Sigmoid colon (tissue), 7 donors: ENCODE data around the gene SPDYE16. TPM values are rescaled to one million over a fixed set of nuclear protein-coding genes. Genes with fewer than 3 reads are reported as not detected.
"Not testable (repeated sequence)": the region's sequence is repeated elsewhere in the genome, so short reads cannot be mapped to it uniquely, and the experiment has no call there.

Experiments used
- DNase-seq: peaks from one replicate; pipeline ENCODE4 v3.0.0-alpha.2; 2019
- H3K27ac ChIP-seq, 4 donors: fragments of 200-600 bp; sonication (generic); one replicate each; pipeline ENCODE4 v1.5.1; 2016 to 2019; ENCODE audit warnings: mild to moderate bottlenecking in 1 of 4
- H3K27me3 ChIP-seq, 3 donors: fragments of 200-600 bp; sonication (generic); one replicate each; pipeline ENCODE4 v1.5.1; 2019; ENCODE audit warnings: mild to moderate bottlenecking in 1 of 3
- H3K36me3 ChIP-seq, 4 donors: fragments of 200-600 bp; sonication (generic); one replicate each; pipeline ENCODE4 v1.5.1; 2016 to 2019
- H3K4me1 ChIP-seq, 4 donors: fragments of 200-600 bp; sonication (generic); one replicate each; pipeline ENCODE4 v1.5.1; 2017 to 2019
- H3K4me3 ChIP-seq, 4 donors: fragments of 200-600 bp; sonication (generic); one replicate each; pipeline ENCODE4 v1.5.1; 2017 to 2019; ENCODE audit warnings: mild to moderate bottlenecking in 2 of 4, moderate library complexity in 1 of 4
- H3K9me3 ChIP-seq, 4 donors: fragments of 200-600 bp in 3 of 4; sonication (generic) in 3 of 4; one replicate each; pipeline versions ENCODE4 v1.5.1 to v1.6.1; 2013 to 2019
- WGBS, 2 donors: extraction: QIAGEN DNeasy Blood & Tissue Kit; methylation state at CpG; one replicate each; pipeline ENCODE4 v1.1.7; 2013; 5-methylcytosine and 5-hydroxymethylcytosine counted together
- intact Hi-C: fragments of 100-400 bp; cut with DNase I; formaldehyde crosslinking; loops from one replicate; pipeline ENCODE4 v1.15.1; 2023
- polyA plus RNA-seq, 3 donors: library from polyadenylated mRNA; stranded (reverse); fragments of 200-250 nt; gene quantifications; one replicate each; pipeline ENCODE4 v1.2.3, GENCODE V29; 2013
- small RNA-seq, 3 donors: library from RNA; depleted of rRNA; stranded (forward); fragments of <200 nt; gene quantifications; one replicate each; pipeline ENCODE3, GENCODE V24; 2016
- total RNA-seq, 4 donors: library from RNA; depleted of rRNA; stranded (reverse); fragments of >200 nt; gene quantifications; one replicate each; pipeline ENCODE4 v1.1.0, GENCODE V29; 2016
- donor health status: healthy with polysubstance abuse.
- donor health status: Bipolar disorder and iron deficiency.
- donor health status: healthy.

Gene SPDYE16
- total and polyA plus RNA-seq, 7 donors, result 0.06 to 2.5 (median 0.38) TPM; not detected in 3

GRCh38 chr7:76495717-76496116 is 47.4 kb downstream of the SPDYE16 start:
- H3K9me3 ChIP-seq, intact Hi-C loops, H3K4me3 ChIP-seq, H3K27me3 ChIP-seq, H3K27ac ChIP-seq, H3K4me1 ChIP-seq, H3K36me3 ChIP-seq: not testable (repeated sequence)
- 90 to 93% methylated on average over 16 of the region's 16 CpGs for WGBS, 2 donors
- peak; percentile 27 for DNase-seq

- H3K27ac ChIP-seq, H3K9me3 ChIP-seq, H3K27me3 ChIP-seq, H3K36me3 ChIP-seq, H3K4me1 ChIP-seq, H3K4me3 ChIP-seq, intact Hi-C loops: not testable (repeated sequence)
- peak; percentile 13 for DNase-seq
- 91 to 96% methylated on average over 5 of the region's 10 CpGs for WGBS, 2 donors
Observed at GRCh38 chr7:76492139-76492538, 51.0 kb downstream of the SPDYE16 start.

GRCh38 chr7:76487969-76488368 is 55.1 kb downstream of the SPDYE16 start:
- H3K27ac ChIP-seq, H3K27me3 ChIP-seq, H3K4me1 ChIP-seq, intact Hi-C loops, H3K9me3 ChIP-seq, H3K4me3 ChIP-seq: not testable (repeated sequence)
- DNase-seq, result peak; percentile 36
- whole genome bisulfite sequencing, 2 donors, result 80 to 82% methylated on average over 7 to 8 of the region's 13 CpGs
- H3K36me3 ChIP-seq, result peaks cover 0 to 12% (median 0%) of the 10 kb centered on the region in 4 donors

GRCh38 chr7:76486618-76487017 is 56.5 kb downstream of the SPDYE16 start:
- H3K9me3 ChIP-seq, H3K27me3 ChIP-seq, H3K27ac ChIP-seq, H3K4me1 ChIP-seq, DNase-seq, intact Hi-C loops, H3K4me3 ChIP-seq: not testable (repeated sequence)
- WGBS, 2 donors, result 46 to 66% methylated on average over 2 of the region's 5 CpGs
- H3K36me3 ChIP-seq, result peaks cover 0 to 21% (median 0%) of the 10 kb centered on the region in 4 donors

DNA sequence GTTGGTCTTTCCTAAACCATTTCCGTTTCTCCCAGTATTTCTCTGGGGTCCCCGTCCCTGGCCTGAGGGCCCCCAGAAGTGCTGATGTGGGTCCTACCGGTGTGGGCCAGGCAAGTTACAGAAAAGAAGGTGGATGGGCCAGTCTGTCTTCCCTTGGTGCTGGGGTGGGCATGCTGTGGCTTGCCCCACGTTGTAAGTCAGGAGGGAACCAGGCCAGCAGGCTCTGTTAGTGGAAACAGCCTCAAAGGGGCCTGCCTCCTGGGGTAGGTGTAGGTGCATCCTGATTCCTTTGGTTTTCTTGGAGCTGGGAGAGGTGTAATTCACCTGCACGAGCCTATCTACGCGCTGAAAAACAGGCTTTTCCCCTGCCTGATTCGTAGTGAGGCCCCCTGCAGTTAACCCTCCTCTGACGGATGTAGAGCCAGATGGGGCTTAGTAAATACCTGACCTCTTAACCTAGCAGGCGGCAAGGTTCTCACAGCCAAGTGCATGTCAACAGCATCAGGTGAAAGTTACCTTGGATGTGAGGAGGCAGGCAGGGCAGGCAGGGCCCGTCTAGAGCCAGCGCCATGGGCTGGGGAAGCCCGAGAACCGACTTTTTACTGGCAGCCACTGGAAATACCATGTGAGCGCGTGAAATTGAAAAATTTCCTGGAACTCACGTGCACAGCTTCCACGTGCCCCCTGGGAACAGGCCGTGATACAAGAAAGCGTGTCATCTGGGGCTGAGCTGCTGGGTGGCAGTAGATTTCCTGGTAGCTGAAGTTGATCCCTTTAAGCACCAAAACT is 57.1 kb downstream of the SPDYE16 start:
- H3K36me3 ChIP-seq, result peaks cover 0 to 23% (median 0%) of the 10 kb centered on the region in 4 donors
- H3K4me1 ChIP-seq, H3K27me3 ChIP-seq, H3K27ac ChIP-seq, intact Hi-C loops, H3K4me3 ChIP-seq, H3K9me3 ChIP-seq: not testable (repeated sequence)
- DNase-seq, result peak; percentile 25
- 67 to 72% methylated on average over 5 to 6 of the region's 20 CpGs for WGBS, 2 donors

DNA sequence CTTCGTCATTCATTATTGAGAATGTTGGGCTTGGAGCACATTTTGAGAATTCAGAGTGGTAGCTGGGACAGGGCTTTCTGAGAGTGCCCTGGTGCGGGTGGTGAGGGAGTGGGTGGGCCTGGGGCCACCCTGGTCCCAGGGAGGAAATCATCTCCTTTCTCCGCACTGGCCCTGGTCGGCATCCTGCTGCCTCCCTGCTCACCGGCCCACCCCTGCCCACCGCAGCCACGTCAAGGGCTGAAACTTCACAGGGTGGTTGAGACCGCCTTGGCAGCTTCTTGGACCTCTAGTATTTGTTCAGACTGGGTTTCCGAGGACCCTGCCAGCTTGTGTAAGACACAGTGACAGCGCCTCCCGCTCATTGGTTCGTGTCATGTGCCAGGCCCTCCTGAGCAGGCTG is 58.6 kb downstream of the SPDYE16 start:
- intact Hi-C loops, H3K27ac ChIP-seq, H3K9me3 ChIP-seq, H3K4me3 ChIP-seq, H3K4me1 ChIP-seq, H3K27me3 ChIP-seq: not testable (repeated sequence)
- peak; percentile 32 for DNase-seq
- peaks cover 0 to 30% (median 0%) of the 10 kb centered on the region in 4 donors for H3K36me3 ChIP-seq
- 91 to 93% methylated on average over 8 of the region's 12 CpGs for WGBS, 2 donors

GRCh38 chr7:76483081-76483480 is 60.0 kb downstream of the SPDYE16 start:
- DNase-seq, H3K27me3 ChIP-seq, H3K9me3 ChIP-seq, intact Hi-C loops, H3K27ac ChIP-seq, H3K4me1 ChIP-seq, H3K4me3 ChIP-seq: not testable (repeated sequence)
- WGBS, 2 donors, result 90 to 94% methylated on average over 17 of the region's 17 CpGs
- H3K36me3 ChIP-seq, result peaks cover 0 to 30% (median 0%) of the 10 kb centered on the region in 4 donors

DNA sequence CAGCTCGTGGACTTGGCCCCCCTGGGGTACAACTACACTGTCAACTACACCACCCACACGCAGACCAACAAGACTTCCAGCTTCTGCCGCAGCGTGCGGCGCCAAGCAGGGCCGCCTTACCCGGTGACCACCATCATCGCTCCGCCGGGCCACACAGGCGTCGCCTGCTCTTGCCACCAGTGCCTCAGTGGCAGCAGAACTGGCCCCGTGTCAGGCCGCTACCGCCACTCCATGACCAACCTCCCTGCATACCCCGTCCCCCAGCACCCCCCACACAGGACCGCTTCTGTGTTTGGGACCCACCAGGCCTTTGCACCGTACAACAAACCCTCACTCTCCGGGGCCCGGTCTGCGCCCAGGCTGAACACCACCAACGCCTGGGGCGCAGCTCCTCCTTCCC is 60.4 kb downstream of the SPDYE16 start:
- H3K4me1 ChIP-seq, H3K4me3 ChIP-seq, H3K27me3 ChIP-seq, H3K9me3 ChIP-seq, intact Hi-C loops, H3K27ac ChIP-seq: not testable (repeated sequence)
- DNase-seq, result peak; percentile 59
- peaks cover 0 to 30% (median 0%) of the 10 kb centered on the region in 4 donors for H3K36me3 ChIP-seq
- 97% methylated on average over 24 of the region's 24 CpGs for WGBS, 2 donors

Small RNAs within 50 kb of the gene (small RNA-seq; reads per million reads assigned to genes)
- 0 reads per million in 3 donors for gene RF00019

Other genes starting within 250 kb of the SPDYE16 start
- gene HSPB1, start 240.6 kb downstream of the SPDYE16 start, total RNA-seq, result 1,000 to 10,000 TPM in 3 of 4 donors, 100 to 1,000 TPM in 1; 929 to 2,528 (median 1,357) TPM
- 100 to 1,000 TPM; 202 to 340 (median 208) TPM for gene HSPB1, start 240.6 kb downstream of the SPDYE16 start, polyA plus RNA-seq
- 10 to 100 TPM; 42.5 to 59.0 (median 52.3) TPM for gene YWHAG, start 184.3 kb downstream of the SPDYE16 start, total RNA-seq
- gene YWHAG, start 184.3 kb downstream of the SPDYE16 start, polyA plus RNA-seq, result 10 to 100 TPM; 45.6 to 64.0 (median 62.4) TPM
- 1 to 10 TPM in 1 of 4 donors, under 1 TPM in 1, not detected in 2; 0.71 to 3.6 TPM for gene SSC4D, start 133.6 kb downstream of the SPDYE16 start, total RNA-seq
- gene SSC4D, start 133.6 kb downstream of the SPDYE16 start, polyA plus RNA-seq, result 1 to 10 TPM in 1 of 3 donors, under 1 TPM in 1, not detected in 1; 0.47 to 1.2 TPM
- gene ZP3, start 118.3 kb downstream of the SPDYE16 start, total RNA-seq, result 1 to 10 TPM in 3 of 4 donors, not detected in 1; 1.4 to 2.1 (median 1.8) TPM
- gene ZP3, start 118.3 kb downstream of the SPDYE16 start, polyA plus RNA-seq, result 1 to 10 TPM; 1.4 to 4.8 (median 4.5) TPM
- 10 to 100 TPM; 11.1 to 29.9 (median 17.0) TPM for gene DTX2, start 81.6 kb downstream of the SPDYE16 start, total RNA-seq
- 10 to 100 TPM; 23.4 to 71.9 (median 37.9) TPM for gene DTX2, start 81.6 kb downstream of the SPDYE16 start, polyA plus RNA-seq
- 1 to 10 TPM in 1 of 4 donors, under 1 TPM in 3; 0.27 to 3.9 (median 0.77) TPM for gene UPK3B, start 32.7 kb downstream of the SPDYE16 start, total RNA-seq
- gene UPK3B, start 32.7 kb downstream of the SPDYE16 start, polyA plus RNA-seq, result 1 to 10 TPM in 1 of 3 donors, under 1 TPM in 1, not detected in 1; 0.92 to 1.9 TPM
- gene POMZP3, start 84.0 kb upstream of the SPDYE16 start, total RNA-seq, result 1 to 10 TPM; 6.4 to 8.4 (median 7.3) TPM
- gene POMZP3, start 84.0 kb upstream of the SPDYE16 start, polyA plus RNA-seq, result 10 to 100 TPM in 2 of 3 donors, 1 to 10 TPM in 1; 3.0 to 12.2 (median 10.2) TPM